Endometrial microvascular endothelial cells (primary cell): ENCODE data around the gene GUCY1B1. TPM values are rescaled to one million over a fixed set of nuclear protein-coding genes. Genes with fewer than 3 reads are reported as not detected.
"Not testable (repeated sequence)": the region's sequence is repeated elsewhere in the genome, so short reads cannot be mapped to it uniquely, and the experiment has no call there.

Source experiments
- in situ Hi-C: cut with HindIII; loops from 2 replicates; pipeline ENCODE4 v1.10.0; 2017; ENCODE audit warnings: low sequenced_read_pairs, low pct_unique_long_range_greater_than_20kb; ENCODE audit errors: inconsistent ontology term
- total RNA-seq: library from RNA; depleted of rRNA; stranded (reverse); fragments of >200 nt; gene quantifications from one replicate; pipeline ENCODE4 v1.2.3, GENCODE V29; 2015; ENCODE audit errors: inconsistent ontology term

GUCY1B1 gene
- total RNA-seq, 1 donor from 2014 or later = 5.4 TPM

- in situ Hi-C loops = no loop called here
Observed at GRCh38 chr4:155789391-155789790, 30.6 kb downstream of the GUCY1B1 start.

GRCh38 chr4:155789982-155790381 lies 31.2 kb downstream of the GUCY1B1 start:
- in situ Hi-C loops = no loop called here

GRCh38 chr4:155794589-155795236 lies 35.9 kb downstream of the GUCY1B1 start:
- in situ Hi-C loops = no loop called here

GRCh38 chr4:155795991-155796390 lies 37.2 kb downstream of the GUCY1B1 start:
- in situ Hi-C loops = no loop called here

GRCh38 chr4:155797581-155797980 lies 38.8 kb downstream of the GUCY1B1 start:
- in situ Hi-C loops = not testable (repeated sequence)

- in situ Hi-C loops = no loop called here
Observed at GRCh38 chr4:155799116-155799793, 40.4 kb downstream of the GUCY1B1 start.

GRCh38 chr4:155799794-155800123 lies 40.9 kb downstream of the GUCY1B1 start:
- in situ Hi-C loops = no loop called here

GRCh38 chr4:155800685-155801343 lies 42.0 kb downstream of the GUCY1B1 start:
- in situ Hi-C loops = no loop called here

GRCh38 chr4:155802190-155802959 lies 43.6 kb downstream of the GUCY1B1 start:
- in situ Hi-C loops = no loop called here

- in situ Hi-C loops = no loop called here
Observed at GRCh38 chr4:155805016-155805415, 46.2 kb downstream of the GUCY1B1 start.

- in situ Hi-C loops = no loop called here
Observed at GRCh38 chr4:155807021-155807420, 48.2 kb downstream of the GUCY1B1 start.

- in situ Hi-C loops = no loop called here
Observed at GRCh38 chr4:155809835-155810234, 51.0 kb downstream of the GUCY1B1 start.

GRCh38 chr4:155811083-155811482 lies 52.3 kb downstream of the GUCY1B1 start:
- in situ Hi-C loops = no loop called here

- in situ Hi-C loops = no loop called here
Observed at GRCh38 chr4:155818639-155819038, 59.8 kb downstream of the GUCY1B1 start.

GRCh38 chr4:155819066-155819465 lies 60.2 kb downstream of the GUCY1B1 start:
- in situ Hi-C loops = no loop called here

GRCh38 chr4:155820887-155821518 lies 62.2 kb downstream of the GUCY1B1 start:
- in situ Hi-C loops = no loop called here

GRCh38 chr4:155822572-155822971 lies 63.8 kb downstream of the GUCY1B1 start:
- in situ Hi-C loops = no loop called here

- in situ Hi-C loops = no loop called here
Observed at GRCh38 chr4:155828628-155829027, 69.8 kb downstream of the GUCY1B1 start.

- in situ Hi-C loops = no loop called here
Observed at GRCh38 chr4:155832664-155833063, 73.8 kb downstream of the GUCY1B1 start.
